ENCODE data around the gene NEO1. TPM values are rescaled to one million over a fixed set of nuclear protein-coding genes. Genes with fewer than 3 reads are reported as not detected.

The NEO1 gene
- total RNA-seq, 1 donor from 2014 or later: 9.8 TPM

DNA sequence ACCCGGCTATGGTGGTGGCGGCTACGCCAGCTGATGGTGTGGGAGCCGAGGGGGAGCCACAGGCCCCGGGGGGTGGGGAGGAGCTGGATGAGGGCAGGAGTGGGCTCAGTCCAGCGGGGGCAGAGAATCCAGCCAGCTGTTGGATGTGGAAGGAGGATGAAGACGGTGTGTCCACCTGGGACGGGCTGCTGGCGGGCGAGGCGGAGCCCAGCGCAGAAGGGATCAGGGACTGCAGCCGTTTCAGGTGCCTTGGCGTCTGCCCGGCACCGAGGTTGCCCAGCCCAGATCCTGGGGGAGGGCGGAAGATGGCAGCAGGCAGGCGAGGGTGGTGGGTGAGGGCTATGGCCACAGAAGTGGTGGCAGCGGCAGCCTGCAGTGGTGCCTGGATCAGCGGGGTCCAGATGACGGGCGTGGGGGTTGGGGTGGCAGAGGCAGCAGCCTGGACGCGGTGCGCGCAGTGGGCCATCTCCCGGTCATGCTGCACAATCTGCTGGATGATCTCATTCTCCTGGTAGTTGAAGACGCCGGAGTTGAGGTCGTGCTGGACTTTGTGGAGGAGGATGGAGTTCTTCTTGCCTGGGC is 271.2 kb downstream of the NEO1 start:
- Mint-ChIP-seq H3K36me3 (ENCODE audit: low read depth) (no peaks in the 10 kb centered on the region), H3K27me3 (ENCODE audit: low read depth) (peaks cover 8% of the 10 kb centered on the region)
- intact Hi-C loops (cut with micrococcal nuclease): no loop called here

DNA sequence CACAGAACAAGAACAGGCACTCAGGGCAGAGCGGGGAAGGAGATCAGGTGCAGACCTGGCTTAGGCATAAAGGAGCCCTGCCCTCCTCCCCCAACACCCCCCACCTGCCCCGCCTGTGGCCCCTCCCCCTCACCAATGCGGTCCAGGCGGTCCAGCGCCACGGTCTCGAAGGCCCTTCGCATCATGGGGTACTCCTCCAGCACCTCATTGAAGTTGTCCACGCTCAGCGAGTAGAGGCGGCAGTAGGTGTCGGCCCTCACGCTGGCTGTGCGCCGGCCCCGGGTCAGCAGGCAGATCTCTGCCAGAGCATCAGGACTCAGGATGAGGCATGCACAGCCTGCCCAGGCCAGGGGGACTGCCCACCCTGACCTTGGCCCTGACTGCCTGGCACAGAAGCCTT is 271.7 kb downstream of the NEO1 start:
- no peak overlapping the region for H3K27ac Mint-ChIP-seq
- peaks cover 8% of the 10 kb centered on the region for H3K27me3 Mint-ChIP-seq (ENCODE audit: low read depth)
- H3K36me3 Mint-ChIP-seq (ENCODE audit: low read depth): no peaks in the 10 kb centered on the region
- no peak for DNase-seq (ENCODE audit: low spot score)
- intact Hi-C loops (cut with micrococcal nuclease): no loop called here
- peaks cover 4% of the 10 kb centered on the region for H3K4me1 Mint-ChIP-seq (ENCODE audit: low read depth)
- H3K9me3 Mint-ChIP-seq: no peaks in the 10 kb centered on the region
- no peak overlapping the region for H3K4me3 Mint-ChIP-seq (ENCODE audit: low read depth)

More for the DNA sequence above, 271.2 kb downstream of the NEO1 start:
- Mint-ChIP-seq H3K9me3 (no peaks in the 10 kb centered on the region), H3K4me1 (ENCODE audit: low read depth) (peaks cover 4% of the 10 kb centered on the region), H3K4me3 (ENCODE audit: low read depth) (no peak overlapping the region), H3K27ac (no peak overlapping the region)
- DNase-seq (ENCODE audit: low spot score): no peak

DNA sequence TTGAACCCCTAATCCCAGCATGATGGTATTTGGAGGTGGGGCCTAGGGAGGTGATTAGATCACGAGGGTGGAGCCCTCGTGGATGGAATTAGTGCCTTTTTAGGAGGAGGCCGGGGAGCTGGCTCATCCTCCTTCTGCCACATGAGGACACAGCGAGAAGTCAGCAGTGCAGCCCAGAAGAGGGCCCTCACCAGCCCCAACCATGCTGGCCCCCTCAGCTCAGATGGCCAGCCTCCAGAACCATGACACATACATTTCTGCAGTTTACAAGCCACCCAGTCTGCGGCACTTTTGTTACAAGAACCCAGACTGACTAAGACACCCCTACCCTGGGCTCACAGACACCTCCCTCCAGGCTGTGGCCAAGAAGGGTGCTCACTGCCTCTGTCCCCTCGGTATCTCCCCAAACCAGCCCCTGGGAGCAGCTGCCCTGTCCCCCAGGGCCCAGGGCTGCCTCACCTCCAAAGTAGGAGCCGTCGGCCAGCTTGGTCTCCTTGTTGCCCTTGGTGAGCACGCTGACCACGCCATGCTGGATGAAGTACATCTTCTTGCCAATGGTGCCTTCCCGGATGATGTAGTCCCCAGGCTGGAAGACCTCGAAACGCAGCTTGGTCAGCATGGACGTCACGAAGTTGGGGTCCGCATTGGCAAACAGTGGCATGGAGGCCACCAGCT is 272.4 kb downstream of the NEO1 start:
- no peak overlapping the region for H3K27ac Mint-ChIP-seq
- peaks cover 3% of the 10 kb centered on the region for H3K27me3 Mint-ChIP-seq (ENCODE audit: low read depth)
- H3K4me1 Mint-ChIP-seq (ENCODE audit: low read depth): peaks cover 4% of the 10 kb centered on the region
- DNase-seq (ENCODE audit: low spot score): no peak
- H3K9me3 Mint-ChIP-seq: no peaks in the 10 kb centered on the region
- H3K36me3 Mint-ChIP-seq (ENCODE audit: low read depth): no peaks in the 10 kb centered on the region
- intact Hi-C loops (cut with micrococcal nuclease): no loop called here
- no peak overlapping the region for H3K4me3 Mint-ChIP-seq (ENCODE audit: low read depth)

DNA sequence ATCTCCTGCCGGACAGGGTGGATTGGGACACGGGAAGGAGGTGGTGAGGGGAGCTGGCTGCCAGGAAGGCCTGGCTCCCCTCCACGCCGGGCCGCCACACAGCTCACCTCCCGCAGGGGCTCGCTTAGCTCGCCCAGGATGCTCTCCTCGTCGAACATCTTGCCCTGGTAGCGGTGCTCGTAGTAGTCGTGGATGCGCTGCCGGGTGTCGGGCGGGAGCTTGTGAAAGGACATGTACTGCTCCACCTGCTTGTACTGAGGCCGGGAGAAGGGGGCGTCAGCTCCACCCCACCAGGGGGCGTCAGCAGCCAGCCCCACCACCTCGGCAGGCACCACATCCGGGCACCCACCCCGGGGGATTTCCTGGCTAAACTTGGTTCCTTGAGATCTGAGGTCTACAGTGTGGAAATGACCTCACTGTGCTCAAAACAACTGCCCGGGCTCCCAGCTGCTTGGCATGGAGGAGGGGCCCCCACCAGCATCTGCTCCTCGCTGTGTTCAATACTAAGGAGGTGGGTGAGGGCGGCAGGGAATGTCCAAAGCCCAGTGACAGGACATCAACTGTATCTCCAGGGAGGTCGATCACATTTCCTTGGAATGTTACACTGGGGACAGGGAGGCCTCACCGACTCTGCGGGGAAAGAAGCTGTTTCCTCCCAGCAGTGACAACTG is 273.1 kb downstream of the NEO1 start:
- Mint-ChIP-seq H3K27ac (no peak overlapping the region), H3K27me3 (ENCODE audit: low read depth) (peaks cover 3% of the 10 kb centered on the region), H3K9me3 (no peaks in the 10 kb centered on the region), H3K36me3 (ENCODE audit: low read depth) (no peaks in the 10 kb centered on the region), H3K4me3 (ENCODE audit: low read depth) (no peak overlapping the region), H3K4me1 (ENCODE audit: low read depth) (peaks cover 4% of the 10 kb centered on the region)
- no peak for DNase-seq (ENCODE audit: low spot score)
- intact Hi-C loops (cut with micrococcal nuclease): no loop called here

DNA sequence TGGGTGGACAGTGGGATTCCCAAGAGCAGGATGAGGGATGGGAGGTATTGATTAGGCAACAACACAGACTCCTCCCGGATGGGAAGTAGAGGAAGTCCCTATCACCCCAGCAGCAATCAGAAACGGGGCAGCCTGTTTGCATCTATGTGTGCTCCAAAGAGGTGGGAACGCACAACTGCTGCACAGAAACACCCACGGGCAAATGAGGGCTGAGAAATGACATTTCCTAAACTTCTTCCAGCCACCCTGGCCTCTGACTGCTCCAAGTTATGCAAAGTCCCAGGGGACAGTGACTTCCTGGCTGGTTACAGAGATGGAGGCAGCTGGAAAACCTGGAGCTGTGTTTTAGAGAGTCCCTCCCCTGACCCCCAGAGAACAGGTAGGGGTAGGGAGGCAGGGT is 273.9 kb downstream of the NEO1 start:
- H3K4me1 Mint-ChIP-seq (ENCODE audit: low read depth): peaks cover 4% of the 10 kb centered on the region
- no peak overlapping the region for H3K4me3 Mint-ChIP-seq (ENCODE audit: low read depth)
- H3K36me3 Mint-ChIP-seq (ENCODE audit: low read depth): no peaks in the 10 kb centered on the region
- H3K27me3 Mint-ChIP-seq (ENCODE audit: low read depth): peaks cover 3% of the 10 kb centered on the region
- H3K27ac Mint-ChIP-seq: no peak overlapping the region
- no peak for DNase-seq (ENCODE audit: low spot score)
- H3K9me3 Mint-ChIP-seq: no peaks in the 10 kb centered on the region
- intact Hi-C loops (cut with micrococcal nuclease): no loop called here

DNA sequence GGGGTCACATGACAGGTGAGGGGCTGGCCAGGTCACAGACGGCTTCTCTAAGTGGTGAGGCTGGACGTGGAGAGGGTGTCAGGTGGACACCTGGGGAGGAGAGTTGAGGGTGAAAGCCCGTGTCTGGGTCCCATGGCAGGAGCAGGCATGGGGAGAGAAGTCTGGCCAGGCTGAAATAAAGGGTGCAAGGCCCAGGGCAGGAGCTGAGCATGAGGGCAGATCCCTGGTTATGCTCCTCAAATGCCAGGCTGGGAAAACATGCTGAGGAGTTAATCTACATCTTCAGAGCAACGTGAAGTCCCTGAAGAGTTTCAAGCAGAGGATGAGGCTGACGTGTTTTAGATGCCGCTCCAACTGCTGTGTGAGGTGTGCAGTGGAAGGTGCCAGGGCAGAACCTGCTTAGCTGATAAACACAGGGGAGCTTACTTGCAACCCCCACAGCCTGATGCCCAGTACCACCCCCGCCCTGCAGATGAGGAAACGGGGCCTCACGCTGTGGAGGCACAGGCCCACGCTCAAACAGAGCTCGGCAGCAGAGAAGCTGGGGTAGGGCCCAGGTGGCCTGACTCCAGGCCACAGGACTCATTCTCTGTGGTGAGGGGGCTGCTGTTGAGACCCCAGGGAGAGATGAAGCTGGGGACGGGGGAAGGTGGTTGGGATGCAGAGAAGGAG is 276.0 kb downstream of the NEO1 start:
- DNase-seq (ENCODE audit: low spot score): no peak
- Mint-ChIP-seq H3K9me3 (no peaks in the 10 kb centered on the region), H3K36me3 (ENCODE audit: low read depth) (no peaks in the 10 kb centered on the region), H3K4me3 (ENCODE audit: low read depth) (no peak overlapping the region), H3K27ac (no peak overlapping the region), H3K4me1 (ENCODE audit: low read depth) (peaks cover 4% of the 10 kb centered on the region), H3K27me3 (ENCODE audit: low read depth) (peaks cover 3% of the 10 kb centered on the region)
- intact Hi-C loops (cut with micrococcal nuclease): no loop called here

DNA sequence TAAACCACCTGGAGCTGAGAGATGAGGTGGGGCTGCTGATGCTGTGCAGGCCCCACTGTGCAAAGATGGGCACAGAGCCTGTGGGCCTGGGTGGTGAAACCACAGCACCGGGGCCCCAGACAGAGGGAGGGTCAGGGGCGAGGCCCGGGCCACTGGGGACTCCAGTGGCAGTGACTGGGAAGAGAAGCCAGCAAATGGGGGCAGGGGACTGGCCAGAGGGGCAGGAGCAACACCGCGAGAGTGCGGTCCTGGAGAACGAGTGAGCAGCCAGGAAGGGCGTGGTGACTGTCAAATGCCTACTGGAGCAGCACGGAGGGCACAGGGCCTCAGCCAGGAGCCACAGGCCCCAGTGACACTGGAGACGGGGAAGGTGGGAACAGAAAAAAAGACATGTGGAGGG is 276.7 kb downstream of the NEO1 start:
- H3K4me3 Mint-ChIP-seq (ENCODE audit: low read depth): no peak overlapping the region
- intact Hi-C loops (cut with micrococcal nuclease): no loop called here
- H3K9me3 Mint-ChIP-seq: no peaks in the 10 kb centered on the region
- no peak overlapping the region for H3K27ac Mint-ChIP-seq
- peaks cover 4% of the 10 kb centered on the region for H3K4me1 Mint-ChIP-seq (ENCODE audit: low read depth)
- H3K27me3 Mint-ChIP-seq (ENCODE audit: low read depth): peaks cover 3% of the 10 kb centered on the region
- no peak for DNase-seq (ENCODE audit: low spot score)
- H3K36me3 Mint-ChIP-seq (ENCODE audit: low read depth): no peaks in the 10 kb centered on the region

DNA sequence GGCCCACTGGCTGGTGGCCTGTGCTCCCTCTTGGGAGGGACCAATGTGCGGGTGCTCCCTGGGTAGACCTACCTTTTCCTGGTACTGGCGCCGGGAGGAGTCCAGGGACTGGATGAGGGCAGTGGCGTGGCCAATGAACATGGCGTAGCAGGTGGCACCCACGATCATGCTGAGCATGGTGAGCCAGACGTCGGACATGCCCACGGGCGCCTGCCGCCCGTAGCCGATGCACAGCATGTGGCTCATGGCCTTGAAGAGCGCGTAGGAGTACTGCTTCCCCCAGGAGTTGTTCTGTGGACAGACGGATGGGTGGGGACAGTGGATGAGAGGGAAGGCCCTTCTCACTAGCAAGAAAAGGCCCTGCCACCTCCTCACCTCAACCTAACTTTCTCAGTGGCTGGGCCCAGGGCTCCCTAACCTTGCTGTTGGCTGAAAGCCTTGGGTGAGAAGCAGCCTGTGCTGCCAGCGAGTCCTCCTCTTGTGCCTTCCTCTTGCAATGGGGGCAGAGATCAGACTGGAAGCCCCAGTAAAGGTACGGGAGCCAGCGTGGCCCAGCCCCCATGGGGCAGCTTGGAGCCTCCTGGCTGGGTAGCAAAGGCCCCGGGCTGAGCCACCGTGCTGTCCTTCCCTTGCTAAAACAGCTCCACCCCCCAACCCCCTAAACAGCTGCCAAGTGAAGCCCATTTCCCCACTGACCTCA is 277.4 kb downstream of the NEO1 start:
- H3K9me3 Mint-ChIP-seq: no peaks in the 10 kb centered on the region
- no peaks in the 10 kb centered on the region for H3K36me3 Mint-ChIP-seq (ENCODE audit: low read depth)
- no peak for DNase-seq (ENCODE audit: low spot score)
- peaks cover 4% of the 10 kb centered on the region for H3K4me1 Mint-ChIP-seq (ENCODE audit: low read depth)
- peaks cover 3% of the 10 kb centered on the region for H3K27me3 Mint-ChIP-seq (ENCODE audit: low read depth)
- H3K27ac Mint-ChIP-seq: no peak overlapping the region
- H3K4me3 Mint-ChIP-seq (ENCODE audit: low read depth): no peak overlapping the region
- intact Hi-C loops (cut with micrococcal nuclease): no loop called here

DNA sequence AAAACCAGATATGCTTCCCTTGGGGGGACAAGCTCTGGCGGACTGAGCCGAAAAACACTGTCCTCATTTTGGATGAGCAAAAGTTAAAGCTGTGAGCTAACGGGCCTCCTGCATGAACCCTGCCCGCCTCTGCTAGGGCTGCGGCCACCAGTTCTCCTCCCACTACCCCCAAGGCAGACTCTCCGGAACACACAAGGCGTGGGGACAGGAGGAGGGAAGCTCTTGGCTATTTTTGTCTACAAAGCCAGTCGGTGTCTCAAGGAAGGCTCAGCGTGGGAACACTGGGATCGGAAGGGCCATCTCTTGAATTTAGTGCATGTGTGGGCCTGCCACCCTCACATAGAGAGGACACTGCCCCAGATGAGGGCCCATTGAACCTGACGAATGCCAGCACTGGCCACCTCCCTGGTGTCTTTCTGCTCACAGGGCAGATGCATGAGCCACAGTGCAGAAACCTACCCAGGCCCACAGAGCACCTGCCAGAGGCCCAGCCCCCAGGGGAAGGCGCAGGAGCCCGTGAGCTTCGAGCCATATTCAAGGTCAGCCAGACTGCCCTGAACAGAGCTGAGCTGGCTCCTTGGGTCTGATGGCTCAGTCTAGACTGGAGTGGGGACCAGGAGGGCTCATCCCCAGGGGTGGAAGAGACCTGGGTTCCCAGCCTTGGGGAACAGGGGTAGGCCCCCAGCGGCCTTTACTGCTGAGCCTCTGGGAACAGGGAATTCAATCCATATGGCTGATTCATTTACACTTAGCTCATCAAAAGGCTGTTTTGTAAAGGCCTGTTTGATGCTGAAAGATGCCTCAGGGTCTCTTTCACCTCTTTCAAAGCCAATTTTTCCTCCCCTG is 278.2 kb downstream of the NEO1 start:
- Mint-ChIP-seq H3K4me1 (ENCODE audit: low read depth) (peaks cover 3% of the 10 kb centered on the region), H3K36me3 (ENCODE audit: low read depth) (no peaks in the 10 kb centered on the region), H3K27me3 (ENCODE audit: low read depth) (peaks cover 3% of the 10 kb centered on the region), H3K27ac (no peak overlapping the region), H3K9me3 (no peaks in the 10 kb centered on the region), H3K4me3 (ENCODE audit: low read depth) (no peak overlapping the region)
- intact Hi-C loops (cut with micrococcal nuclease): no loop called here
- DNase-seq (ENCODE audit: low spot score): no peak

DNA sequence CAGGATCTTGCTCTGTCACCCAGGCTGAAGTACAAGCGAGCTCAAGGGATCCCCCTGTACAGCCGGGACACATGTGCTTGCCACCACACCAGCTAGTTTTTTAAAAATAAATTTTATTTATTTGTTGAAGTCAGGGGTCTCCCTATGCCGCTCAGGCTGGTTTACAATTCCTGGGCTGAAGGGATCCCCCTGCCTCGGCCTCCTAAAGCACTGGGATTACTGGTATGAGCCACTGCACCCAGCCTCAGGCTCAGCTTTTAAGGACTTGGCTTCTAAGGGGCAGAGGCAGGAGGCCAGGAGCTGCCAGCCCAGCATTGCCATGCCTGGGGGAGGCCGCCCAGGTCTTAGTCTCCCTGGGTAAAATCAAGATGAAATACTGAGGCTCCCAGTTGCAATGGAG is 279.2 kb downstream of the NEO1 start:
- Mint-ChIP-seq H3K4me1 (ENCODE audit: low read depth) (no peaks in the 10 kb centered on the region), H3K4me3 (ENCODE audit: low read depth) (no peak overlapping the region), H3K36me3 (ENCODE audit: low read depth) (no peaks in the 10 kb centered on the region), H3K27me3 (ENCODE audit: low read depth) (no peaks in the 10 kb centered on the region), H3K9me3 (no peaks in the 10 kb centered on the region), H3K27ac (no peak overlapping the region)
- no peak for DNase-seq (ENCODE audit: low spot score)
- intact Hi-C loops (cut with micrococcal nuclease): no loop called here

DNA sequence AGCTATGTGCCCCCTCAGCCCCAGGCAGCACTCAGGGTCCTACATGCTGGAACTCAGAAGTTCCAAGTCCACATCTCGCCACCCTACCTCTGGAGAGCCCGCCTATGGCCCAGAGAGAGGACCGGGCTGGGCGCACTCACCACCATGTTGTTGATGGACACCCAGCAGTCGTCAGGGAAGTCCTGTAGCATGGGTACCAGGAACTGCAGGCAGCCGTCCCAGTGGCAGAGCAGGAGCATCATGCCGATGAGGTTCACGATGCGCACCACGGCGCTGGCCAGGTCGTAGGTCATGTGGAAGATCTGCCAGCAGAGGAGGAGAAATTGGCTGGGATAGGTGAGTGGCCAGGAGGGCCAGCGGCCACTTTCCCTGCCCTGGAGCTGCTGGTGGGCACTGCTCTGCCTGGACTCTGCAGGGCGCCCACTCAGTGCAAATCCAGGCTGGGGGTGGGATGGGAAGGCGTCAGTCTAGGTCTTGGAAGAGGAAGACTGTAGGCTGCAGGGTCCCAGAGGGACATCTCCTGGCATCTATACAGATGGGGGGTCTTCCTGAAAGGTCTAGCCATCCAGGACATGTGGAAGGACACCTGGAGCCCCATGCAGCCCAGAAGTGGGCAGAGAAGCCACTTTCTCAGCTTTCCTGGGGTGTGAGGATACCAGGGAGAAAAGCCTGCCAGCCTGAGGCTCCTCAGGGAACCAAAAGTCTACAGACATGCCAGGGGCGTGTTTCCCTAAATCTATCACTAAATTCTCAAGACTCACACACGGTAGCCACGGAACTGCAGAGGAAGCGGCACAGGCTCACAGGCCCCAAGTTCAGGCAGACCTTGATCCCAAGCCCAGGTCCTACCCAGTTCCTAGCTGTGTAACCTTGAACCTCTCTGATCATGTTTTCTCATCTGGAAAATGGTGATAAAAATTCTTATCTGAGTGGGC is 280.0 kb downstream of the NEO1 start:
- Mint-ChIP-seq H3K9me3 (no peaks in the 10 kb centered on the region), H3K4me3 (ENCODE audit: low read depth) (no peak overlapping the region), H3K36me3 (ENCODE audit: low read depth) (no peaks in the 10 kb centered on the region), H3K27me3 (ENCODE audit: low read depth) (no peaks in the 10 kb centered on the region), H3K4me1 (ENCODE audit: low read depth) (no peaks in the 10 kb centered on the region), H3K27ac (no peak overlapping the region)
- DNase-seq (ENCODE audit: low spot score): no peak
- intact Hi-C loops (cut with micrococcal nuclease): no loop called here

All from activated T-helper 2 cell treated with anti-CD3 and anti-CD28 coated beads, Interferon-gamma antibody, Interleukin-2, Interleukin-4, amounts not matched to agents 10 μg/mL and 5 μg/mL and 100 μg/mL, durations not matched to agents 14 hours and 24 hours and 36 hours (primary cell).